Activated B cell treated with CpG ODN at 0.5 μM for 24 hours (primary cell): ENCODE data around the gene CYP1A2. TPM values are rescaled to one million over a fixed set of nuclear protein-coding genes. Genes with fewer than 3 reads are reported as not detected.
"Not testable (repeated sequence)": the region's sequence is repeated elsewhere in the genome, so short reads cannot be mapped to it uniquely, and the experiment has no call there.

Experiments
- ATAC-seq: fragments of 200-7000 bp; cut with Tn5 transposase; one replicate; pipeline ENCODE4 v1.10.0; 2021; ENCODE audit warnings: low read depth, mild to moderate bottlenecking, moderate library complexity
- CTCF ChIA-PET: fragments of 350-600 bp; sonication (Branson Sonifier 250); formaldehyde crosslinking; loops from one replicate; lab custom pipeline; 2021; ENCODE audit warnings: antibody characterized with exemption; lab: Charles Lee
- POLR2A ChIA-PET: fragments of 350-600 bp; sonication (Branson Sonifier 250); formaldehyde crosslinking; loops from one replicate; lab custom pipeline; 2021; ENCODE audit warnings: antibody characterized with exemption; lab: Charles Lee
- DNase-seq: peaks from one replicate; pipeline ENCODE4 v3.0.0; 2022
- H3K27ac Mint-ChIP-seq: one replicate; pipeline ENCODE4 v1.8.0; 2020; ENCODE audit warnings: mixed read lengths
- H3K27me3 Mint-ChIP-seq: one replicate; pipeline ENCODE4 v1.8.0; 2021; ENCODE audit warnings: mixed read lengths
- H3K36me3 Mint-ChIP-seq: one replicate; pipeline ENCODE4 v1.8.0; 2021; ENCODE audit warnings: low read depth, mixed read lengths
- H3K4me1 Mint-ChIP-seq: one replicate; pipeline ENCODE4 v1.8.0; 2021; ENCODE audit warnings: mixed read lengths
- H3K4me3 Mint-ChIP-seq: one replicate; pipeline ENCODE4 v1.8.0; 2020; ENCODE audit warnings: mild to moderate bottlenecking, mixed read lengths
- H3K9me3 Mint-ChIP-seq: one replicate; pipeline ENCODE4 v1.8.0; 2020; ENCODE audit warnings: mixed read lengths
- CTCF ChIP-seq: fragments of 200-600 bp; IDR thresholded peaks from one replicate; pipeline ENCODE4 v1.8.0; 2022; ENCODE audit warnings: antibody characterized with exemption, mild to moderate bottlenecking
- intact Hi-C: fragments of 100-400 bp; cut with micrococcal nuclease; formaldehyde crosslinking; loops from one replicate; pipeline ENCODE4 v1.15.1; 2024
- total RNA-seq: library from RNA; stranded (reverse); gene quantifications from 2 replicates; pipeline ENCODE4 v1.2.3, GENCODE V29; 2022

The CYP1A2 gene
- total RNA-seq, 1 donor from 2014 or later, result 0.16 TPM

GRCh38 chr15:74735305-74735704 is 13.3 kb upstream of the CYP1A2 start:
- no peaks in the 10 kb centered on the region for H3K36me3 Mint-ChIP-seq
- peaks cover 11% of the 10 kb centered on the region for H3K9me3 Mint-ChIP-seq
- peaks cover 5% of the 10 kb centered on the region for H3K4me1 Mint-ChIP-seq
- H3K27ac Mint-ChIP-seq, result no peak overlapping the region
- ChIA-PET POLR2A (no interaction called here), CTCF (no interaction called here)
- ATAC-seq (no peak), DNase-seq (no peak)
- no peak for TF ChIP-seq CTCF
- intact Hi-C loops, result no loop called here
- peaks cover 47% of the 10 kb centered on the region for H3K27me3 Mint-ChIP-seq
- no peak overlapping the region for H3K4me3 Mint-ChIP-seq

GRCh38 chr15:74738239-74738638 is 10.4 kb upstream of the CYP1A2 start:
- H3K4me1 Mint-ChIP-seq, result peaks cover 11% of the 10 kb centered on the region
- DNase-seq, ATAC-seq, POLR2A ChIA-PET, H3K27ac Mint-ChIP-seq, CTCF ChIA-PET, H3K4me3 Mint-ChIP-seq, intact Hi-C loops, H3K36me3 Mint-ChIP-seq: not testable (repeated sequence)
- H3K9me3 Mint-ChIP-seq, result peaks cover 16% of the 10 kb centered on the region
- H3K27me3 Mint-ChIP-seq, result peaks cover 30% of the 10 kb centered on the region

GRCh38 chr15:74742422-74742821 is 6.2 kb upstream of the CYP1A2 start:
- peaks cover 9% of the 10 kb centered on the region for H3K27me3 Mint-ChIP-seq
- CTCF ChIA-PET, result no interaction called here
- intact Hi-C loops, result no loop called here
- H3K4me3 Mint-ChIP-seq, result no peak overlapping the region
- H3K27ac Mint-ChIP-seq, result no peak overlapping the region
- peaks cover 11% of the 10 kb centered on the region for H3K4me1 Mint-ChIP-seq
- H3K9me3 Mint-ChIP-seq, result peaks cover 11% of the 10 kb centered on the region
- ATAC-seq, result no peak
- no peaks in the 10 kb centered on the region for H3K36me3 Mint-ChIP-seq
- POLR2A ChIA-PET, result no interaction called here
- no peak for DNase-seq
- no peak for TF ChIP-seq CTCF

GRCh38 chr15:74746389-74746788 is 2.3 kb upstream of the CYP1A2 start:
- H3K36me3 Mint-ChIP-seq, result no peaks in the 10 kb centered on the region
- ChIA-PET CTCF (no interaction called here), POLR2A (no interaction called here)
- no peaks in the 10 kb centered on the region for H3K27me3 Mint-ChIP-seq
- ATAC-seq (no peak), DNase-seq (no peak)
- H3K27ac Mint-ChIP-seq, result no peak overlapping the region
- intact Hi-C loops, result no loop called here
- TF ChIP-seq CTCF, result no peak
- no peak overlapping the region for H3K4me3 Mint-ChIP-seq
- peaks cover 6% of the 10 kb centered on the region for H3K4me1 Mint-ChIP-seq
- peaks cover 5% of the 10 kb centered on the region for H3K9me3 Mint-ChIP-seq

GRCh38 chr15:74749832-74750231 is 1.2 kb downstream of the CYP1A2 start:
- Mint-ChIP-seq H3K4me3 (no peak overlapping the region), H3K36me3 (no peaks in the 10 kb centered on the region), H3K27ac (no peak overlapping the region), H3K27me3 (peaks cover 6% of the 10 kb centered on the region), H3K9me3 (no peaks in the 10 kb centered on the region), H3K4me1 (no peaks in the 10 kb centered on the region)
- DNase-seq (no peak), ATAC-seq (no peak)
- ChIA-PET POLR2A (interaction anchor here (0.6 kb wide), 1 partner anchor 60 kb away, joined by 6 read pairs; no protein-coding TSS in a partner anchor), CTCF (no interaction called here)
- TF ChIP-seq CTCF, result no peak
- intact Hi-C loops, result no loop called here

- TF ChIP-seq CTCF, result no peak
- H3K4me1 Mint-ChIP-seq, result no peaks in the 10 kb centered on the region
- POLR2A ChIA-PET, result no interaction called here
Observed at GRCh38 chr15:74750751-74751150, 2.1 kb downstream of the CYP1A2 start.

More at GRCh38 chr15:74750751-74751150, 2.1 kb downstream of the CYP1A2 start:
- H3K9me3 Mint-ChIP-seq, result no peaks in the 10 kb centered on the region
- CTCF ChIA-PET, result no interaction called here
- no peak overlapping the region for H3K27ac Mint-ChIP-seq
- intact Hi-C loops, result no loop called here
- H3K27me3 Mint-ChIP-seq, result peaks cover 6% of the 10 kb centered on the region
- no peak for ATAC-seq
- H3K36me3 Mint-ChIP-seq, result no peaks in the 10 kb centered on the region
- no peak for DNase-seq
- no peak overlapping the region for H3K4me3 Mint-ChIP-seq
